Measurements from ENCODE around the gene TBC1D14. TPM values are rescaled to one million over a fixed set of nuclear protein-coding genes. Genes with fewer than 3 reads are reported as not detected.
"Not testable (repeated sequence)": the region's sequence is repeated elsewhere in the genome, so short reads cannot be mapped to it uniquely, and the experiment has no call there.

Gene TBC1D14
- total RNA-seq, 4 donors from 2014 or later = 54.7 to 101 (median 73.3) TPM

GRCh38 chr4:6972375-6972650, 62.7 kb downstream of the TBC1D14 start:
- no peak overlapping the region for H3K4me3 ChIP-seq (ENCODE audit: low read depth, poor library complexity, severe bottlenecking)
- DNase-seq (ENCODE audit: low spot score in 2 of 2) = peak in 1 of 2 donors; percentile 83
- 93 to 95% methylated on average over 8 of the region's 8 CpGs for WGBS, 2 donors
- TF ChIP-seq CTCF (IDR thresholded peaks at IDR 0.05) (no peak), POLR2A (IDR thresholded peaks at IDR 0.05) (no peak)
- intact Hi-C loops (cut with DNase I; ENCODE audit: low total_unique reads) = no loop called here

- no peak for DNase-seq (ENCODE audit: low spot score in 2 of 2)
- TF ChIP-seq POLR2A (IDR thresholded peaks at IDR 0.05) (no peak), CTCF (IDR thresholded peaks at IDR 0.05) (no peak)
- intact Hi-C loops (cut with DNase I; ENCODE audit: low total_unique reads) = no loop called here
- H3K4me3 ChIP-seq (ENCODE audit: low read depth, poor library complexity, severe bottlenecking) = no peak overlapping the region
- 90 to 92% methylated on average over 9 of the region's 9 CpGs for WGBS, 2 donors
Measured at GRCh38 chr4:6972911-6973310, 63.3 kb downstream of the TBC1D14 start.

DNA sequence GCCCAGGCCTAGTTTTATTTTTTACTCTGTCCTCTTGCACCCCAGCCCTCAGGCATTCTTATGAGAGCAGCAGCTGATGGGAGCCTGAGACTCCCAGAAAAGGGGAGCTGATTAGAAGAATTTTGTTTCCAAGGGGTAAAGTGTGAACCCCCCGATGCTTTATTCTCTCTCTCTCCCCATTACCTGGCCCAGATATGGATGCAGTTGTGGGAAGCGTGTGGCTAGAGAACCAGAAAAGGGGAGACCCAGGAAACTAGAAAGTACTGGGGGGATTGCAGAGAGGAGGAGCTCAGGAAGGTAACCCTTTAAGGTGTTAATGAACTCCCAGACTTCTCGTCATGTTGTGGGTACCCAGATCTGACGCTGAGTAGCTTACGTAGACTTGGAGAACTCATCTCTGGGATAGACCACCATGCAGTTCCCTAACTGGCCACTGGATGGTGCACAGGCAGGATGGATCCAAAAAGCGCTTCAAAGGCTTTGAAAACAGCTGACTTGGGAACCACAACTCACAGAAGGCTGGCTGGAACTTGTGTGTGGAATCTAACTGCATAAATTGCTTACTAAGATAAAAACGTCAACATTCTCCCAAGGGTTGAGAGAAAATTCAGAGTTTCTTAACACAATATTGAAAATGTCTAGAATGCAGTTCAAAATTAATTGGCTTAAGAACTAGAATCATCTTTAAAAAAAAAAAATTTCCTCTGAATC, 64.7 kb downstream of the TBC1D14 start:
- WGBS, 2 donors = 26 to 27% methylated on average over 7 of the region's 7 CpGs
- DNase-seq (ENCODE audit: low spot score in 2 of 2) = peak; percentile 82 to 95
- intact Hi-C loops (cut with DNase I; ENCODE audit: low total_unique reads) = no loop called here
- H3K4me3 ChIP-seq (ENCODE audit: low read depth, poor library complexity, severe bottlenecking) = no peak overlapping the region
- TF ChIP-seq POLR2A (IDR thresholded peaks at IDR 0.05) (no peak), CTCF (IDR thresholded peaks at IDR 0.05) (peak in 1 of 3 donors; percentile 87)

DNA sequence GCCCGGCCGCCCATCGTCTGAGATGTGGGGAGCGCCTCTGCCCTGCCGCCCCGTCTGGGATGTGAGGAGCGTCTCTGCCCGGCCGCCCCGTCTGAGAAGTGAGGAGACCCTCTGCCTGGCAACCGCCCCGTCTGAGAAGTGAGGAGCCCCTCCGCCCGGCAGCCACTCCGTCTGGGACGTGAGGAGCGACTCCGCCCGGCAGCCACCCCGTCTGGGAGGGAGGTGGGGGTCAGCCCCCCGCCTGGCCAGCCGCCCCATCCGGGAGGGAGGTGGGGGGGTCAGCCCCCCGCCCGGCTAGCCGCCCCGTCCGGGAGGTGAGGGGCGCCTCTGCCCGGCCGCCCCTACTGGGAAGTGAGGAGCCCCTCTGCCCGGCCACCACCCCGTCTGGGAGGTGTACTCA, 68.2 kb downstream of the TBC1D14 start:
- intact Hi-C loops (cut with DNase I; ENCODE audit: low total_unique reads) = loop anchor here (5.0 kb wide), 1 partner anchor 89 kb away; the partner anchor contains the start of gene GRPEL1

GRCh38 chr4:6983544-6984142, 74.0 kb downstream of the TBC1D14 start:
- no peak for TF ChIP-seq CTCF (IDR thresholded peaks at IDR 0.05)
- no peak for TF ChIP-seq POLR2A (IDR thresholded peaks at IDR 0.05)

More for the DNA sequence above, 68.2 kb downstream of the TBC1D14 start:
- 96 to 97% methylated on average over 9 to 18 of the region's 33 CpGs for WGBS, 2 donors
- H3K4me3 ChIP-seq (ENCODE audit: low read depth, poor library complexity, severe bottlenecking); DNase-seq (ENCODE audit: low spot score in 2 of 2): not testable (repeated sequence)

DNA sequence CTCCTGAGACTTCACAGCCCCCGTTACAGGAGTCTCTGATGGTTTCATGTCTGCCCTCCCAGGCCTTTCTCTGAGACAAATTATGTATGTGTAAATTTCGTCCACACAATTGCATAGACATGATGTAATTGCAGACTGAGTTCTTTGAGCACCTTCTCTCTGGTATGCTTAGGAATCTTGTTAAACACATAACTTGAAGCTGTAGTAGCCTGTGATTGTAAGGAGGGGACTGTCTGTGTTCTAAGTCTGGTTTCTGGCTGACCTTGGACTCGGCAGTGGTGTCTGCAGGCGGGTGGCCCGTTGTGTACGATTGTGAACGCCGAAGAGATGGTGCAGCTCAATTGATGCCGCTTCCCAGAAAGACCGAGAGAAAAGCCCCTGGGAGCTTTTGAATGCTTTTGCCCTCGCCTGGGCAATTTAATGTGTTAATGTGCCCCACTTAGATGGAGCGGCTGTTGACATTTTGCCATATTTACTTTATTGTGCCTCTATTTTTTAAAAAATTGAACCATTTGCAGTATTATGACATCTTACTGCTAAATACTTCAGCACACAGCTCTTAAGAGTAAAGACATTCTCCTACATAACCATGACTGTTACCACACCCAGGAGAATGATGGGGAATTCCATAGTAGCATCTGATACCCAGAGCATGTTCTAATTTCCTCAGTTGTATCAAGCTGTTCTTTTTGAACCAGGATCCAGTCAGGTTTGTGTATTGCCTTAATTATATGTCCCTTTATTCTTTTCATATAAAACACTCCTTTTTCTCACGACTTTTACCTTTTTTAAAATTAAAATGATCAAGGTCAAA, 75.2 kb downstream of the TBC1D14 start:
- no peak for DNase-seq (ENCODE audit: low spot score in 2 of 2)
- TF ChIP-seq POLR2A (IDR thresholded peaks at IDR 0.05) (no peak), CTCF (IDR thresholded peaks at IDR 0.05) (no peak)
- WGBS, 2 donors = 86 to 90% methylated on average over 13 of the region's 13 CpGs
- no peak overlapping the region for H3K4me3 ChIP-seq (ENCODE audit: low read depth, poor library complexity, severe bottlenecking)
- intact Hi-C loops (cut with DNase I; ENCODE audit: low total_unique reads) = no loop called here

More at GRCh38 chr4:6983544-6984142, 74.0 kb downstream of the TBC1D14 start:
- intact Hi-C loops (cut with DNase I; ENCODE audit: low total_unique reads) = no loop called here
- H3K4me3 ChIP-seq (ENCODE audit: low read depth, poor library complexity, severe bottlenecking) = no peak overlapping the region
- DNase-seq (ENCODE audit: low spot score in 2 of 2) = no peak
- 79 to 81% methylated on average over 4 of the region's 4 CpGs for WGBS, 2 donors

All from lower leg skin (tissue), 4 donors.